ENCODE measurements around the gene SORBS2.
"Not testable (repeated sequence)": the region's sequence is repeated elsewhere in the genome, so short reads cannot be mapped to it uniquely, and the experiment has no call there.

SORBS2 gene

DNA sequence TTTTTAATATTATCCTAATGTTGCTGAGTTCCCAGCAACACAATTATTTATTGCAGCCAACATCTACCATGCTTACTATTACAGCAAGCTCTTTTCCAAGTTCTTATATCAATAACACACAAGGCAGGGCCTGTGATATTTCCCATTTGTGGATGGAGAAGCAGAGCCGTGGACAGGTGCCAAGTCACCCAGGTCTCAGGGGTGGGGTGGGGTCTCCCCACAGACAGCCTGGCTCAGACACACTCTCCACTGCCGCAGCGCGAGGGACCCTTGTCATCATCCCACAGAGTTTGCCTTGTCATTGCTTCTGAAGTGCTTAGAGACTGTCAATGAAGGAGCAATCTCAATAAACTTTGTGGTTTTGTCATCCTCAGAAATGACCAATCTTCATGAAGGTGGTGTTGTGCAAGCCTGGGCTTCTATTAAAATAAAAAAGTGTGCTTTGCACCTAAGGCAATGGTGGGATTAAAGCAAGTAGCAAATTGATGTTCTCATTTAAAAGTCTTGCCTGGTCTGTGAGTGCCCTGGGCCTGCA is 76.1 kb downstream of the SORBS2 start:
- no peak for FAIRE-seq

DNA sequence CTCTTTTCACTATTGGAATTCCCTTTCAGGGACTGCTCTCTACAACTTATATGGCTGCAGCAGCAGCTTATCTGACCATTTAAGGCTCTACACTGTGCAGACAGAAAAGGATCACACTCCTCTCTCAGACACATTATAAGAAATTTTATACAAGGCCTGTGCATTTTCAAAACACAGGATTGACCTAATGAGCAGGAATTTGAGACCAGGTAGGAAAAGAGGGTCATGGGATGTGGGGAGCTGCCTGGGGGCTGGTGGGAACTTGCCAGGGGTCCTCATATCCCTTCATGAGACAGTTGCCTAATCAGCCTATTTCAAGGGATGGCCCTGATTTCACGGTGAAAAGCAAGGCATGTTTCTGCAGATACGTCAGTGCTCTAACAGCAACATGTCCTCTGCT is 77.1 kb downstream of the SORBS2 start:
- no peak for FAIRE-seq

- no peak for FAIRE-seq
These were observed 77.8 kb downstream of the SORBS2 start for GRCh38 chr4:185734214-185734613.

DNA sequence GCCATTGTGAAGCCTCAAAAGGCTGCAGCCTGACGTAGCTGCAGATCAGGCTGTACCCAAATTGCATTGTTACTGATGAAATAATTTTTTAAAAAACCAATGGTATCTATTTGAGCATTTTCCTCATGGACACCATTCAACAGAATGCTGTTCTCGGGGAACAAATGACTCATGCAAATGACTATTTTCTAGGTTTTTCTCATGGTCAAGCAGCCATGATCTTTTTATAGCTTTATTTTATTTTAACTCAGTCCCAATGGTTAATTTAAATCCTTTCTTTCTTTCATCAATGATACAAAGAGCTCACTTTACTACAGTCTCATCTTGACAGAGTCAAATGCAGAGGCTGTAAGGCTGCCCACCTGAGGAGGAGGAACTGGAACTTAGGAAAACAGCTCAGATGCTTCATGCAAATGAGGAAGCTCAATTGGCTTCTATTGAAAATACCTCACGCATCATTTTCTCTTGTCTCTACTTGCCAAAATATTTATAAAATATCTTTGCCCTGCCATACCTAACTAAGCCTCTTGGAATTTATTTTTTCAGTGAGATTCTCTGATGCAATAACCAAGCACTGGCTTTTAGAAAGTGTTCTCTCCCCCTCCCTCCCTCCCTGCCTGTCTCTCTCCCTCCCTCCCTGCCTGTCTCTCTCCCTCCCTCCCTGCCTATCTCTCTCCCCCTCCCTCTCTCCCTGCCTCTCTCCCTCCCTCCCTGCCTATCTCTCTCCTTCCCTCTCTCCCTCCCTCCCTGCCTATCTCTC is 81.0 kb downstream of the SORBS2 start:
- FAIRE-seq: no peak

DNA sequence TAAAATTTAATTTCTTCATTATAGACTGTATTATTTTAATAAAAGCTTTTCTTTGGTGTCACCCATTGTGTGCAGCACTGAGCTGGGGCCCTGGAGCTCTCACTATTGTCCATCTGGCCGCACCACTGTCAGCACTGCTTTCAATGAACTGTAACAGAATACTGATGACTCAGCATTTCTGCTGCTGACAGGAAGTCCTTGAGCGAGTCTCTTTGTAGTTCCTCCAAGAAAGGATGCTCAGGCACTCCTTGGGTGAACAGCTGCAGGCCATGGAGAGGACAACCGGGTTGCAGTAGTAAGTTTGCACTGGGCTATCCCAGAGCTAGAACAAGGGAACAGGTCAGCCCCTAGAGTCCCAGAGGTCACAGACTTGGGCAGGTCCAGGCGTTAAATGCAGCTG is 81.6 kb downstream of the SORBS2 start:
- no peak for FAIRE-seq

GRCh38 chr4:185729391-185729804 is 82.6 kb downstream of the SORBS2 start:
- no peak for FAIRE-seq

- FAIRE-seq: no peak
These were observed 83.1 kb downstream of the SORBS2 start for GRCh38 chr4:185728893-185729292.

GRCh38 chr4:185726931-185727330 is 85.1 kb downstream of the SORBS2 start:
- FAIRE-seq: no peak

DNA sequence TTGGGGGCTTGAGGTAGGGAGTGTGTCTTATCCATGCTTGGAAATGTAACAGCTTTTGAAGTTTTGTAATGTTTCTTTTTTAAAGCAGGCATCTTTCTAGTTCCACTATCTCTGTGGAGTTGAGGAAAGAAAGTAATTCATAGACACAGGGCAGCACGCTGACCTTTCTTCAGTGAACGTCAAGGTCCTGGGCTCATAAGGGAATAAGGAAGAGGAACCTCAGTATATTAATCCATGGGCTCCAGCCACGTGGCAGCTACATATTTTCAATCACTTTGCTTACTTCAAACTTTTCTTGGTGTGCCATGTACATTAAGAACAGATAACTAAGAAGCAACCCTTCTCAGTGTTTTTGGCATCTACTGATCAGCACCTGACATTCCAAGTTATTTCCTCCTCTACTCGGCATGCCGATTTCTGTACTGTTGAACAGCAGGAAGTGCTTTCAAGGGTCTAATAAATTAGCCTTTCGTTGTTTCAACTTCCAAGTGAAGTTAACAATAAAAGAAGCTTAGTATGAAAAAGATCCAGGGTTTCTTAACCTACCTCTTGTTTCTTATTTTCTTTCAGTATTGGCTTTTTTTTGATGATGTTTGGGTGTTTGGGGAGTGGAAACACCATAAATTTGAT is 88.2 kb downstream of the SORBS2 start:
- no peak for FAIRE-seq

DNA sequence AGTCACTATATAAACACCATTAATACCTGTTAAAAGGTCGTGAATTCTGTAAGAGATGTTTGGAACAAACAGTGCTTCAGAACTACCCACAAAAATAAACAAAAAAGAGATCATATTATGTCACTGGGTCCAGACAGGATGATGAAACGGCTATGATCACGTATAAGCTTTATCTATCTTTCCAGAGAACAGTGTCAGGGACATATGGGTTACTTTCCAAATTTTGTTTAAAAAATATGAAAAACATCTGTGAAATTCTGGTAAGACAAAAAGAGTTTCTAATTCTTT is 90.0 kb downstream of the SORBS2 start:
- FAIRE-seq: no peak

GRCh38 chr4:185721190-185722028 is 90.6 kb downstream of the SORBS2 start:
- no peak for FAIRE-seq

- FAIRE-seq: no peak
These were observed 92.5 kb downstream of the SORBS2 start for GRCh38 chr4:185719500-185719858.

DNA sequence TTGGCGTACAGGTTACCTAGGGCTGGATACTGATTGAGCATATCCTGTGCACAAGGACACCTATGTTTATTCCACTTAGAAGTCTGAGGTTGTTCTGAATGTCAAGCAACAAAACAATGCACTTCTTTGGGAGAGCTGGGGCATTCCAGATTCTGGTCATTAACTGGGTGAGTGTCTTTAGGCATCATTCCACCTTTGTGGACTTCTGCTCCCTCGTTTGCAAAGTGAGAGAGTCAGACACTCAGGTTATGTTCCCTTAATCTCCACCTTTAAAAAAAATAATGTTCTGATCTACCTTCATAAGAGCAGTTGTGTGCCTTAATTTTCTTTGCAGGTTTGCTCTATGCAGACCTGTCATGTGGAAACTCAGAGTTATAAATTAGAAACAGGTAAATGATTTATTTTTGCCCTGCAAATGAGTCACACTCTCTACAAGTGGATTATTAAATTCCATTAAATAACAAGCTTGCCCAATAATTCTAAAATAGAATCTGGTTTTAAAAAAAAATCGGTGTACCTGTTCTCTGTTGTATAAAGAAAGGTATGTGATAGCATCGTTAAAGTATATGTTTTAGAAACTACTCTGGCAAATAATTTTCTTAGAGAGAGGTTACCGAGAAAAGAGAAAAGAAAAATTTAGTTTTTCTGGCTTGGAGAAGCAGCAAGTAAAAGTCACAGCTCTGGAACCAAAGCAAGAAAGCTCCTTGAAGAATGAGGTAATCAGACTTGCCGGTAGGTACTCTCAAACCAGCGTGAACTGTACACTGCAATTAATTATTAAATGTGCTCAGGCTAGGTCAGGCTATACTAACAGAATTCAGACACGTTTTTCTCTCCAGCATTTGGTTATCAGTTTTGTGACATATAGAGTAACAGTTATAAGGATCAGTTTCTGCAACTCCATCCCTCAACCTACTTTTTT is 93.2 kb downstream of the SORBS2 start:
- no peak for FAIRE-seq

DNA sequence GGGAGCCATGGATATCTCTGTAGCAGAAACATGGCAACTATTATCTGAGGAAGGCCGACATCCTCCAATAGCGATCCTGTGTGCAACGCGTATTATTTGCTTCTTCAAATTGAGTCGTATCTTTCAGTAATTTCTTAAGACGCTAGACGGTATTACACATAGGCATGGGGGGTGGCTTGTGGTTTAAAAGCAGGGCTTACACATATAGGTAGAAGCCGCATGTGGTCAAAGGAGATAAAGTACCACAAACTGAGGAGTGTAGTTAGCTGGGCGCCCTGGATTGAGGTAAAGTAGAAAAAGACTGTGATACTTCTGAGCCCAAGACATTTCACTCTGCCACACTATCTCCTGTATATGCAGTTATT is 94.6 kb downstream of the SORBS2 start:
- no peak for FAIRE-seq

GRCh38 chr4:185716577-185717376 is 95.2 kb downstream of the SORBS2 start:
- FAIRE-seq: no peak

GRCh38 chr4:185716141-185716551 is 95.8 kb downstream of the SORBS2 start:
- FAIRE-seq: no peak

GRCh38 chr4:185714524-185714923 is 97.5 kb downstream of the SORBS2 start:
- FAIRE-seq: not testable (repeated sequence)

DNA sequence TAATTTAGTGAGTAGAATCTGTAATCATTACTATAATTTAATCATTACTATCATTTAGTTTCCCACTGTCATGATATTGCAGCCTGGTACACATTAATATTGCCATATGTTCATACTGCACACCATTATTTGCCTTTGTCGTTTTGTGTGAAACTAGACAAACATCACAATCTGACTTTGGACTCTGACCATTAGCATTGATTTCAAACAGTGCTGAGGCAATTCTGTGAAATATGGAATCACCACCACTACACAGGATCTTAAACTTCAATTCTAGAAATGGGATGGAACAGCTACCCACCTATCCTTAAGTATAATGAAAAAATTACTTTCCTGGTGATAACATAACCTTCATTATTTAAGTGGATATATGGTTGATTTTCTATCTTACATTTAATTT is 98.3 kb downstream of the SORBS2 start:
- FAIRE-seq: no peak

DNA sequence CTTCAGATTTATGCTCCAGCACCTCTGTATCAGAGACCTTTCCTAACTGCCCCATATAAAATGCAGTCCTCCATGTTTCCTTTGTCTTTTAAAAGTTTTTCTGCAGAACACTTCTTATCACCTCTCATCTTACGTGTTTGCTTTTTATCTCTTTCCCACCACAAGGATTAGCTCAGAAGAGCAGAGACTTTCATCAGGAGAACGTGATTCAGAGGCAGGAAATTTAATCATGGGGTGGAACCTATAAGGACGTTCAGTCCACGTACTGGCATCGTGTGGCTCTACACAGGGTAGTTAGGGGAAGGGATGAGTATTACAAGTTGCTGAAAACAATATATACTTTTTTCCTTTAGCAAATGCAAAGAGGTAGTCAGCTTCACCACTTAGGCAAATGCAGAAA is 98.7 kb downstream of the SORBS2 start:
- no peak for FAIRE-seq

GRCh38 chr4:185712350-185713024 is 99.5 kb downstream of the SORBS2 start:
- FAIRE-seq: no peak

DNA sequence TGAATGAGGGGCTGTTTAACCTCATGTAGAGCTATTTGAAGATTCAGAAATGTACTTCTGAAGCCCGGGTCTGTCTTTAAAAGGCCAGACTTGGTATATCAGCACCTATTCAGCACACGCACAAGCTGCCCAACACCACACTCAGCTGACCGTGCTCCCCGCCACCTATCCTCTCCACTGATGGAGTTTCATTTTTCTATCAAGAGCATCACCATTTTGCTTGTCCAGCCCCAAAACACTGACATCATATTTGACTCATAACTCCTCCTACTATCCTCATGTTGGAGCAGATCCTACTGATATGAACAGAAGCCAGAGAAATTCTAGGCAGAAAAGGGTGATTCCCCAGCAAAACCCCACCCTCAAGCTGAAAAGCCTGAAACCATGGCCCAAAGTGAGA is 100.3 kb downstream of the SORBS2 start:
- FAIRE-seq: no peak
